ENCODE measurements around the gene CEPT1.
"Not testable (repeated sequence)": the region's sequence is repeated elsewhere in the genome, so short reads cannot be mapped to it uniquely, and the experiment has no call there.

The CEPT1 gene

DNA sequence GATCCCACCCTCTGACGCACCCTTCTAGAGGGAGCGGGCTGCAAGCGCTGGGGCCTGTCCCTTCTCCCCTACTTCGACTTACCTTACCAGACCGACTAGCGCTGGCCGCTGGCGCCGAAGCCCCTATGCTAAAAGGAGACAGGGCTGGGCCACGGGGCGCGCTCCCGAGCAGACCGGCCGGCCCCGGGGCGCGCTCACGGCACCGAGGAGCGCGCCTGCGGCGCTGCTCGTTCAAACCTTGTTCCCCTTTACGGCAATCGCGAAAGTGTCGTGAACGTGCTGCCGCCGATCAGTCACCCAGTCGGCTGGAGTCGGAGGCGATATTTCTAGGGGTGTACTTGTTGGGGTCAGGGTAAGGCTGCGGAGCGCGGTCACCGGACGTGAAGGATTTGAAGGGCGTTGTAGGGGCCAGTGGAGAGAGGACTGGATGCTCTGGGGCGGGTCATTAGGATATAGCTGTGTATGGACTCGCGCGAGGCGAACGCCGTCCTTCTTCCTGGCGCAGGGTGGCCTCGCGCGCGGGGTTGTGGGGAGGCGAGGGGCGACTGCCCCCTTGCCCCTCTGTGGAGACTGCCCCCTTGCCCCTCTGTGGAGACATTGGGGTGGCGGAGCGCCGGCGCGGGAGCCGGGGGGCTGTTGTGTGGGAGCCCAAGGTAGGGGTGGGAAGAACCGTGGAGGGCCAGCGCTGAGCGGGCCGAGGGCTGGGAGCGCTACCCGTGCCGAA lies at the start of gene CEPT1, which contains the start of gene DRAM2:
TSS of gene CEPT1 (plus strand) at position 268 of the 724 bp plus-strand sequence. CDS start 7,492 bp downstream, outside the sequence.
TSS of gene DRAM2 (minus strand) at position 138 of the 724 bp plus-strand sequence. CDS start 8,539 bp downstream, outside the sequence.
- H3K4me3 ChIP-seq (ENCODE audit: low read length): peak within 1 kb of the TSS; percentile 89
- TF ChIP-seq, protein P1, sequence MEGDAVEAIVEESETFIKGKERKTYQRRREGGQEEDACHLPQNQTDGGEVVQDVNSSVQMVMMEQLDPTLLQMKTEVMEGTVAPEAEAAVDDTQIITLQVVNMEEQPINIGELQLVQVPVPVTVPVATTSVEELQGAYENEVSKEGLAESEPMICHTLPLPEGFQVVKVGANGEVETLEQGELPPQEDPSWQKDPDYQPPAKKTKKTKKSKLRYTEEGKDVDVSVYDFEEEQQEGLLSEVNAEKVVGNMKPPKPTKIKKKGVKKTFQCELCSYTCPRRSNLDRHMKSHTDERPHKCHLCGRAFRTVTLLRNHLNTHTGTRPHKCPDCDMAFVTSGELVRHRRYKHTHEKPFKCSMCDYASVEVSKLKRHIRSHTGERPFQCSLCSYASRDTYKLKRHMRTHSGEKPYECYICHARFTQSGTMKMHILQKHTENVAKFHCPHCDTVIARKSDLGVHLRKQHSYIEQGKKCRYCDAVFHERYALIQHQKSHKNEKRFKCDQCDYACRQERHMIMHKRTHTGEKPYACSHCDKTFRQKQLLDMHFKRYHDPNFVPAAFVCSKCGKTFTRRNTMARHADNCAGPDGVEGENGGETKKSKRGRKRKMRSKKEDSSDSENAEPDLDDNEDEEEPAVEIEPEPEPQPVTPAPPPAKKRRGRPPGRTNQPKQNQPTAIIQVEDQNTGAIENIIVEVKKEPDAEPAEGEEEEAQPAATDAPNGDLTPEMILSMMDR (IDR thresholded peaks at IDR 0.05; ENCODE audit: insufficient read depth, low read depth, low read length, missing control alignments): no peak
- peak; percentile 96 for DNase-seq (ENCODE audit: low read depth)

DNA sequence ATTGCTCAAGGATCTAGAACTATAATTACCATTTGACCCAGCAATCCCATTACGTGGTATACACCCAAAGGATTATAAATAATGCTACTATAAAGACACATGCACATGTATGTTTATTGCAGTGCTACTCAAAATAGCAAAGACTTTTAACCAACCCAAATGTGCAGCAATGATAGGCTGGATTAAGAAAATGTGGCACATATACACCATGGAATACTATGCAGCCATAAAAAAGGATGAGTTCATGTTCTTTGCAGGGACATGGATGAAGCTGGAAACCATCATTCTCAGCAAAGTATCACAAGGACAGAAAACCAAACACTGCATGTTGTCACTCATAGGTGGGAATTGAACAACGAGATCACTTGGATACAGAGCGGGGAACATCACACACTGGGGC lies 44.6 kb upstream of the CEPT1 start:
- DNase-seq (ENCODE audit: low read depth); H3K4me3 ChIP-seq (ENCODE audit: low read length): not testable (repeated sequence)

DNA sequence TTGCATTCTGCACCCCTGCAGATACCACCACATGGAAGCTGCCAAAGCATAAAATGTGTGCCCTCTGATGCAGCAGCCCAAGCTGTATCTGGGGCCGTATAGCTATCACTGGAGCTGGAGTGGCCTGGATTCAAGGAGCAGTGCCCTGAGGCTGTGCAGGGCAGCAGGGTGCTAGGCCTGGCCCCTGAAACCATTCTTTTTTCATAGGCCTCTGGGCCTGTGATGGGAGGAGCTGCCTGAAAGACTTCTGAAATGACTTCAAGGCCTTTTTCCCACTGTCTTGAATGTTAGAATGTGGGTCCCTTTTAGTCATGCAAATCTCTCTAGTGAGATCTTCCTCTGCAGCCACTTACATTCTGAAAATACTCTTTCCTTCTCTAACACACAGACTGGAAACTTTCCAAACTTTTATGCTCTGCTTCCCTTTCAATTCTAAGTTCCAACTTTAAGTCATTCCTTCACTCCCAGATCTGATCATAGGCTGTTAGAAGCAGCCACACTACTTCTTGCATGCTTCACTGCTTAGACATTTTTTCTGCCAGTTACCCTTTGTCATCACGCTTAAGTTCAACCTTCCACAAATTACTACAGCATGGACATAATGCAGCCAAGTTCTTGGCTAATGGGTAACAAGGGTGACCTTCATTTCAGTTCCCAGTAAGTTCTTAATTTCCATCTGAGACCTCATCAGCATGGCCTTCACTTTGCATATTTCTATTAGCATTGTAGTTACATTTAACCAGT lies 42.5 kb upstream of the CEPT1 start:
- no peak overlapping the region for H3K4me3 ChIP-seq (ENCODE audit: low read length)
- DNase-seq (ENCODE audit: low read depth): no peak
- TF ChIP-seq, protein P1 (IDR thresholded peaks at IDR 0.05; ENCODE audit: insufficient read depth, low read depth, low read length, missing control alignments): no peak

DNA sequence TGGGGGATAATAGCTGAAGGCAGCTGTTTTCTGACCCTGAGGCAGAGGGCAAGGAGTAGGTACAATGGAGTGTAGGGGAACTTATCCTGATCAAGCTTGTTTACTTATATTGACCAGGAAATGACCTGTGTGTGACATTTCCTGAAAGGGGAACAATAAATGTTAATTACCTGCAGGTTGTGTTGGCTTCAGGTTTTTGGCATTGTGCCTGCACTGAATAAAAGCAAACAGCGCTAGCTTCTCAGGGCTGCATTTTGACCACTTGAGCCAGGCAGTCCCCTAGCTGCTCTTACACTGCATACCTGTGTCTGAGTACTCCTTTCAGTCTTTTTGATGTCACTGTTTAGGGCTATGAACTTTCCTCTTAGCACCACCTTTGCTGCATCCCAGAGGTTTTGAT lies 40.7 kb upstream of the CEPT1 start:
- DNase-seq (ENCODE audit: low read depth): no peak
- no peak overlapping the region for H3K4me3 ChIP-seq (ENCODE audit: low read length)
- TF ChIP-seq, protein P1 (IDR thresholded peaks at IDR 0.05; ENCODE audit: insufficient read depth, low read depth, low read length, missing control alignments): no peak

DNA sequence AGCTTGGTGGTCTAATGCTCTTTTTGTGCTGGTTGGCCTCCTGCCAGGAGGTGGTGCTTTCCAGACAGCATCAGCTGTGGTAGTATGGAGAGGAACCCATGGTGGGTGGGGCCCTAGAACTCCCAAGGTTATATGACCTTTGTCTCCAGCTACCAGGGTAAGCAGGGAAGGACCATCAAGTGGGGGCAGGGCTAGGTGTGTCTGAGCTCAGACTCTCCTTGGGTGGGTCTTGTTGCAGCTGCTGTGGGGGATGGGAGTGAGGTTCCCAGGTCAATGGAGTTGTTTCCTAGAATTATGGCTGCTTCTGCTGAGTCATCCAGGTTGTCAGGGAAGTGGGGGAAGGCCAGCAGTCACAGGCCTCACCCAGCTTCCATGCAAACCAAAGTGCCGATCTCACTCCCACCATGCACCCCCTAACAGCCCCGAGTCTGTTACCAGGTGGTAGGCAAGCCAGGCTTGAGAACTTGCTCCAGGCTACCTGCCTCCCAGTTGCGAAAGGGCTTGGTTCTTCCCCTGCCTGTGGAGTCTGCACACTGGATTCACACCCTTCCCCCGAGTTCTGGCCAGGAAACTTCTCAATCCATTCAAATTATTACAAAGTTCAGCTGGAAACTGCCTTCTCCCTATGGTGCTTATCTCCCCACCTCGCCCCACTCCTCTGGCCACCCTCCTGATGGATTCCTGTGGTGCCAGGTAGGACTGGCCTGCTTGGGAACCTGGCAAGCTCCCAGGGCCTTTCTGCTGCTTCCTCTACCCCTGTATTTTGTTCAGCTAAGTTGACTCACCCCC lies 38.0 kb upstream of the CEPT1 start:
- peak; percentile 33 for DNase-seq (ENCODE audit: low read depth)
- TF ChIP-seq, protein P1 (IDR thresholded peaks at IDR 0.05; ENCODE audit: insufficient read depth, low read depth, low read length, missing control alignments): no peak
- H3K4me3 ChIP-seq (ENCODE audit: low read length): no peak overlapping the region

DNA sequence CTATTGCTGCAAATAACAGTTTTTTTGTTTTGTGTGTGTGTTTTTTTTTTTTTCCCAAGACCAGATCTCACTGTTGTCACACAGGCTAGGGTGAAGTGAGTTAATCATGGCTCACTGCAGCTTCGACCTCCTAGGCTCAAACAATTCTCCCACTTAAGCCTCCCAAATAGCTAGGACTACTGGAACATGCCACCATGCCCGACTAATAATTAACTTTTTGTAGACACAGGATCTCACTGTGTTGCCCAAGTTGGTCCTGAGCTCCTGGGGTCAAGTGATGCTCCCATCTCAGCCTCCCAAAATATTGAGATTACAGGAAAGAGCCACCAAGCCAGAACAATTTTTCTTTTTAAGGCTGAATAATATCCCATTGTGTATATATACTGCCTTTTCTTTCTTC lies 35.0 kb upstream of the CEPT1 start:
- DNase-seq (ENCODE audit: low read depth): no peak
- TF ChIP-seq, protein P1 (IDR thresholded peaks at IDR 0.05; ENCODE audit: insufficient read depth, low read depth, low read length, missing control alignments): no peak

More for the DNA sequence above, 35.0 kb upstream of the CEPT1 start:
- no peak overlapping the region for H3K4me3 ChIP-seq (ENCODE audit: low read length)
